Measurements from ENCODE around the gene TH. TPM values are rescaled to one million over a fixed set of nuclear protein-coding genes. Genes with fewer than 3 reads are reported as not detected.

The TH gene
- polyA plus RNA-seq, 3 donors = not detected

DNA sequence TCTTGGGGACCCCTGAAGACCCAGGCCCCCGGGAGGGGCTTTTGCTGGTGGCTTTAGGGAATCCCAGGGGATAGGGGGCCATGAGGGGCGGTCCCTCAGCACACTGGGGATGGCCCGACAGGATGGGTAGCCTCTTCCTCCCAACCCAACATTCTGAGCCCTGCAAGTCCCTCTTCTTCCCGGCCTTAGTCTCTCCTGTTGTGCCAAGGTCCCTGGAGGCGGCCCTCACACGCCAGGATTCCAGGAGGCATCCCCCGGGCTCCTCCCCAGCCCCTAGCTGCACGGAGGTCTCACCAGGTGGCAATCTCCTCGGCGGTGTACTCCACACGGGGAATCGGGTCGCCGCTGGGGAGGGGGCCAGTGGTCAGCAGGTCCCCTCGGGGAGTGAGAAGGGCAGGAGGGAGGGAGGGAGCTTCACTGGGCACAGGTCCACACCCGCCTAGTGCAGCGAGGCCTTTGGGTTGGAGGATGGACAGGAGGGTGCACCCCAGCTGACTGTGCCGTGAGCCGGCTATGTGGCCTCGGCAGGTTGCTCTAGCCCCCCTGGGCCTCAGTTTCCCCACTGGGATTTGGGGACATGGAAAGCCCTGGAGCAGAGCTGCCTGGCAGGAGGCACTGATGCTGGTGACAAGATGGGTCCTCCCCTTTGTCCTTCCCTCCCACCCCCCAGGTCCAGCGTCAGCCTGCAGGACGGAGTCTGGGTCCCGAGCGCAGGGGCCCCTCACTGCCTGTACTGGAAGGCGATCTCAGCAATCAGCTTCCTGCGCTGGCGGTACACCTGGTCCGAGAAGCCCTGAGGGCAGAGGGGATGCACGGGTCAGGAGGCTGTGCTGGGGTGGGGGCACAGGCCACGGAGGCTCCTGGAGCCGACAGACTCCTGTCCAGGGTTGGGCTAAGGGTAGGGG, 4.2 kb downstream of the TH start:
- Histone ChIP-seq H3K9ac (ENCODE audit: insufficient read depth, low read length, poor library complexity, severe bottlenecking) (no peak overlapping the region), H3K36me3 (replicated peaks in 1 of 2; ENCODE audit: control insufficient read depth in 1 of 2, insufficient read depth in 2 of 2, low read length in 2 of 2) (no peaks in the 10 kb centered on the region), H3K4me1 (ENCODE audit: control insufficient read depth in 1 of 2, insufficient read depth in 2 of 2, low read length in 2 of 2) (no peaks in the 10 kb centered on the region), H3K9me3 (replicated peaks in 1 of 2; ENCODE audit: control insufficient read depth in 1 of 2, insufficient read depth in 1 of 2, low read length in 2 of 2) (no peaks in the 10 kb centered on the region), H3K27me3 (ENCODE audit: control insufficient read depth in 2 of 2, insufficient read depth in 2 of 2, low read length in 2 of 2) (peaks cover 0 to 2% of the 10 kb centered on the region in 2 donors), H3K79me2 (ENCODE audit: insufficient read depth, low read length) (no peaks in the 10 kb centered on the region), H3K4me3 (replicated peaks in 1 of 3; ENCODE audit: low read depth in 2 of 3, low read length in 3 of 3) (no peak overlapping the region), H4K20me1 (ENCODE audit: insufficient read depth, low read length) (no peaks in the 10 kb centered on the region), H3K27ac (ENCODE audit: low read depth in 1 of 2, low read length in 2 of 2) (no peak overlapping the region), H3K4me2 (replicated peaks; ENCODE audit: extremely low read depth, low read length, poor library complexity, severe bottlenecking) (no peak overlapping the region), H2AFZ (ENCODE audit: insufficient read depth, low read depth, low read length, poor library complexity, severe bottlenecking) (no peak overlapping the region)
- no peak overlapping the region for H3K4me3 Mint-ChIP-seq
- intact Hi-C loops (cut with micrococcal nuclease) = no loop called here
- no peaks in the 10 kb centered on the region for H3K9me3 Mint-ChIP-seq
- WGBS (ENCODE audit: insufficient coverage) = 83% methylated on average over 24 of the region's 31 CpGs
- no peak overlapping the region for H3K27ac Mint-ChIP-seq
- TF ChIP-seq, protein P1, sequence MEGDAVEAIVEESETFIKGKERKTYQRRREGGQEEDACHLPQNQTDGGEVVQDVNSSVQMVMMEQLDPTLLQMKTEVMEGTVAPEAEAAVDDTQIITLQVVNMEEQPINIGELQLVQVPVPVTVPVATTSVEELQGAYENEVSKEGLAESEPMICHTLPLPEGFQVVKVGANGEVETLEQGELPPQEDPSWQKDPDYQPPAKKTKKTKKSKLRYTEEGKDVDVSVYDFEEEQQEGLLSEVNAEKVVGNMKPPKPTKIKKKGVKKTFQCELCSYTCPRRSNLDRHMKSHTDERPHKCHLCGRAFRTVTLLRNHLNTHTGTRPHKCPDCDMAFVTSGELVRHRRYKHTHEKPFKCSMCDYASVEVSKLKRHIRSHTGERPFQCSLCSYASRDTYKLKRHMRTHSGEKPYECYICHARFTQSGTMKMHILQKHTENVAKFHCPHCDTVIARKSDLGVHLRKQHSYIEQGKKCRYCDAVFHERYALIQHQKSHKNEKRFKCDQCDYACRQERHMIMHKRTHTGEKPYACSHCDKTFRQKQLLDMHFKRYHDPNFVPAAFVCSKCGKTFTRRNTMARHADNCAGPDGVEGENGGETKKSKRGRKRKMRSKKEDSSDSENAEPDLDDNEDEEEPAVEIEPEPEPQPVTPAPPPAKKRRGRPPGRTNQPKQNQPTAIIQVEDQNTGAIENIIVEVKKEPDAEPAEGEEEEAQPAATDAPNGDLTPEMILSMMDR (IDR thresholded peaks at IDR 0.05) = no peak
- DNase-seq = no peak
- no peaks in the 10 kb centered on the region for H3K4me1 Mint-ChIP-seq
- H3K27me3 Mint-ChIP-seq (ENCODE audit: low read depth in 3 of 3) = peaks cover 6 to 37% (median 15%) of the 10 kb centered on the region in 3 donors
- no peaks in the 10 kb centered on the region for H3K36me3 Mint-ChIP-seq

DNA sequence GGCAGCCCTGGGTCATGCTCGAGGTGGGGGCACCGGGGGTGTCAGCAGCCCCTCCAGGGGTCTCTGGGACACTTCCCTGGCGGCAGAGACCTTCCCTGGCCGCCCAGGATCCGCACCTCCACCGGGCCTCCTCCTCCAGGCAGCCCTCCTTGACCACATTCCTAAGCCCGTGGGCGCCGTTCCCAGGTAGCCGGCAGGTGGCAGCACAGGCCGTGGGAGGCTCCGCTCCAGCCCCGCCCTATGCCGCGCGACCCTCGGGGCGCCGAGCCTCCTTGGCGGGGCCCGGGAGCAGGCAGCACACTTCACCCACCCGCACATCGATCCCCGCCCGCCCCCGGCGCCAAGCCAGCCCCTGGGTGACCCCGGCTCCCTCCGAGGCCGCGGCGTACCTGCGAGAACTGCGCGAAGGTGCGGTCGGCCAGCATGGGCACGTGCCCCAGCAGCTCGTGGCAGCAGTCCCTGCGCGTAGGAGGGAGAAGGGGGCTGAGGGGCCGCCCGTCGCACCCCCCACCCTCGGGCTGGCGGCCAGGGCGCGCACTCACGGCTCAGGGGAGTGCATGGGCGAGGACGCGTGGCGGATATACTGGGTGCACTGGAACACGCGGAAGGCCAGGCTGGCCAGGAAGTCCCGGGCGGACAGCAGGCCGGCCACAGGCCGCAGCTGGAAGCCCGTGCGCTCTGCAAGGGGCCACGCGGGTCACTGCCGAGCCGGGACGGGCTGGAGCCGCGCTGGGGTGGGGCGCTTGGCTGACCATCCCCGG, 5.3 kb downstream of the TH start:
- no peaks in the 10 kb centered on the region for H3K9me3 ChIP-seq (replicated peaks in 1 of 2; ENCODE audit: control insufficient read depth in 1 of 2, insufficient read depth in 1 of 2, low read length in 2 of 2)
- H3K4me3 ChIP-seq (replicated peaks in 1 of 3; ENCODE audit: low read depth in 2 of 3, low read length in 3 of 3) = no peak overlapping the region
- no peaks in the 10 kb centered on the region for H3K4me1 ChIP-seq (ENCODE audit: control insufficient read depth in 1 of 2, insufficient read depth in 2 of 2, low read length in 2 of 2)
- peaks cover 6 to 35% (median 11%) of the 10 kb centered on the region in 3 donors for H3K27me3 Mint-ChIP-seq (ENCODE audit: low read depth in 3 of 3)
- TF ChIP-seq, protein P1 (IDR thresholded peaks at IDR 0.05) = peak; percentile 77
- no peak overlapping the region for H3K27ac ChIP-seq (ENCODE audit: low read depth in 1 of 2, low read length in 2 of 2)
- H2AFZ ChIP-seq (ENCODE audit: insufficient read depth, low read depth, low read length, poor library complexity, severe bottlenecking) = no peak overlapping the region
- H3K36me3 ChIP-seq (replicated peaks in 1 of 2; ENCODE audit: control insufficient read depth in 1 of 2, insufficient read depth in 2 of 2, low read length in 2 of 2) = no peaks in the 10 kb centered on the region
- WGBS (ENCODE audit: insufficient coverage) = 19% methylated on average over 59 of the region's 70 CpGs
- H3K9ac ChIP-seq (ENCODE audit: insufficient read depth, low read length, poor library complexity, severe bottlenecking) = no peak overlapping the region
- no peaks in the 10 kb centered on the region for H3K4me1 Mint-ChIP-seq
- intact Hi-C loops (cut with micrococcal nuclease) = no loop called here
- DNase-seq = no peak
- H3K79me2 ChIP-seq (ENCODE audit: insufficient read depth, low read length) = no peaks in the 10 kb centered on the region
- H4K20me1 ChIP-seq (ENCODE audit: insufficient read depth, low read length) = no peaks in the 10 kb centered on the region
- H3K4me2 ChIP-seq (replicated peaks; ENCODE audit: extremely low read depth, low read length, poor library complexity, severe bottlenecking) = no peak overlapping the region
- no peak overlapping the region for H3K4me3 Mint-ChIP-seq
- H3K36me3 Mint-ChIP-seq = no peaks in the 10 kb centered on the region
- no peak overlapping the region for H3K27ac Mint-ChIP-seq
- H3K9me3 Mint-ChIP-seq = no peaks in the 10 kb centered on the region
- peaks cover 0 to 2% of the 10 kb centered on the region in 2 donors for H3K27me3 ChIP-seq (ENCODE audit: control insufficient read depth in 2 of 2, insufficient read depth in 2 of 2, low read length in 2 of 2)
